Heart left ventricle (tissue), 13 donors: ENCODE results near the gene PTPRD.

Experiments
- CTCF ChIP-seq, 12 donors: fragments of 200-600 bp; sonication (generic) in 4 of 12; IDR thresholded peaks; one replicate each; pipeline versions ENCODE4 v1.5.0 to v1.8.0; 2018 to 2022; ENCODE audit warnings: antibody characterized with exemption in 12 of 12, mild to moderate bottlenecking in 5 of 12
- POLR2A ChIP-seq, 2 donors: fragments of 450-650 bp; IDR thresholded peaks; one replicate each; pipeline ENCODE4 v1.6.1; 2017; ENCODE audit warnings: antibody characterized with exemption in 2 of 2, mild to moderate bottlenecking in 2 of 2, moderate library complexity in 2 of 2
- donor health status: ischemic (EF 13 %, LVEDD 7.1; RV severe dilation, severe dysfunction).
- donor health status: DM: no; HTN: yes; CAD: no.
- donor health status: DM: no; HTN: no; CAD: no.
- donor health status: ischemic (EF 25% LVEDD 6.9; RV normal size, moderate dysfunction).
- donor health status: ischemic (EF 25% LVEDD 5.7; RV mildly dilated, moderate dysfunction).
- donor health status: ischemic (EF 35%, LVEDD 5.7; RV mildly dilated, moderate dysfunction).
- donor health status: nonischemic (EF 11% LVEDD 7.7; RV severe dilation, severe dysfunction).
- donor health status: DM: yes; HTN: yes; CAD: no.
- donor health status: PGD.
- donor health status: ischemic (EF 29% LVEDD 5.4; RV normal size, mild dysfunction).
- donor health status: nonischemic (EF 23%, LVEDD 6.1; RV moderate dilation, normal function).

DNA sequence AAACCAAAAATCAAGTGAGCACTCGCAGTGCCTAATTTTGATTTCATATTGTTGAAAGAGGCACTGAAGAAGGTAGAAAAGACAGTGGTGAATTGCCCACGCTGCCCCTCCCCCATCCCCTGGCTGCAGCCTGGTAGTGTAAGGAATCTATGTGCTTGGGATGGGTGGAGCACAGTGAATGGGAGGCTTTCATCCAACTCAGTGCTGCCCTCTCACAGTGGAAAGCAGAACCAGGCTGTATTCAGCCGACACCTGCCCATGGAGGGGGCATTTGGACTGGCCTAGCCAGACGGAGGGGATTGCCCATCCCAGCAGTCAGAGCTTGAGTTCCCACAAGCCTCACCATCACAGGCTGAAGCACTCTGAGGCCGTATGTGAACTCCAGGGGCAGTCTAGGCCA is 2012.9 kb downstream of the PTPRD start:
- TF ChIP-seq CTCF (IDR thresholded peaks at IDR 0.05): no peak
- TF ChIP-seq POLR2A (IDR thresholded peaks at IDR 0.05): no peak
